Measurements from ENCODE around the gene NTN1.
"Not testable (repeated sequence)": the region's sequence is repeated elsewhere in the genome, so short reads cannot be mapped to it uniquely, and the experiment has no call there.

The NTN1 gene

DNA sequence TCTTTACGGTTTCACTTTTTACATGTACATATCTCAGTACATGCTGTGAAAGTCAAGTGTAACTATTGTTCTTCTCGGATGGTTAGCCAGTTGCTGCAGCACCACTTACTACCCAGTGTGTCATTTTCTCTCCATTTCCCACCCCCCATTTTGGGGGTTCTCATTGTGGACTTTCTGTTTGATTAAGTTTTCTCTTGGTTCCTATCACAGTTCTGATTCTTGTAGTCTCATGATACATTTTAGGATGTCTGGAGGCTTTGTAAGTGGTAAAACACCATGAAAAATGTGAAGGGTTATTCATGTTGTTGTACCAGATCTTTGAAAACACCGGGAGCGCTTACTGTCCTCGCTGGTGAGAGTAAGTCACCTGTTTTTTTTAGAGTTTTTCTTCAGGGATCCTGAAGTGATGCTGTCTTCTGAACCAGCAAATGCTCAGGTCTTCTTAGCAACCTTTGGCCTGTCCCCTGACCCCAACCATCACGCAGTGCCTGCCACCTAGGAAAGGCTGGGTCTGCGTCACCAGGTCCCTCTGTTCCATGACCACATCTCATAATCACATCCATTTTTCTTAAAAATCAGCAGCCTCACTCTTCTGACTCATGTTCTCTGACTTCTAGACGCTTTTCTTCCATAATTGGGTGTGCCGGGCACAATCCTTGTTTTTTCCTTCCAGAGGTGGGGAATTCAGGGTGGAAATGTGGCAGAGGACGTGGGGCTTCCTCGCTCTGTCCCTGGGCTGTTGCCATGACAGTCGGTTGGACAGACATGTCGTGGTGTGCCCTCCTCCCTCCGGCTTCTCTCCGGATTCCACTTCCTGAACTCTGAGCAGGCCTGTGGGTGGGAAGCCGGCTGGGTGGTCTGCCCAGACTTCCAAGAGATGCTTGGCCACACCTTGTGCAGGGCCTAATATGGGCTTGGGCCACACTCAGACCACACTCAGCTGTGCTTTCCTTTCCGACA lies 102.6 kb downstream of the NTN1 start:
- DNase-seq (ENCODE audit: low read depth, low spot score): no peak

DNA sequence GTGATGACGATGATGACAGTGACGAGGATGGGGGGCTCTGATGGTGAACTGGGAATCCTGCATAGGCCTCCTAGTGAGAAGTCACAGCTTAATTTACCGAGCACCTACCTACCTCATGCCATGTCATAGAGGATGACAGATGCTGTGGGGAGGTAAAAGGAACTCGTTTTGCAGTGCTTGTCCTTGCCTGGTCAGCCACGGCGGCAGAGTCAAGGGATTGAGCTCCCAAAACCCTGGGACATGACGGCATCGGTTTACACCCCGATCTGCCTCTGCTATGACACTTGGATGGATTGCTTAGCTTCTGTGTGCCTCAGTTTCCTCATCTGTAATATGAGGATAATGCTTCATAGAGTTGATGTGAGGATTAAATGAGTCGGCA lies 103.2 kb downstream of the NTN1 start:
- DNase-seq (ENCODE audit: low read depth, low spot score): no peak

DNA sequence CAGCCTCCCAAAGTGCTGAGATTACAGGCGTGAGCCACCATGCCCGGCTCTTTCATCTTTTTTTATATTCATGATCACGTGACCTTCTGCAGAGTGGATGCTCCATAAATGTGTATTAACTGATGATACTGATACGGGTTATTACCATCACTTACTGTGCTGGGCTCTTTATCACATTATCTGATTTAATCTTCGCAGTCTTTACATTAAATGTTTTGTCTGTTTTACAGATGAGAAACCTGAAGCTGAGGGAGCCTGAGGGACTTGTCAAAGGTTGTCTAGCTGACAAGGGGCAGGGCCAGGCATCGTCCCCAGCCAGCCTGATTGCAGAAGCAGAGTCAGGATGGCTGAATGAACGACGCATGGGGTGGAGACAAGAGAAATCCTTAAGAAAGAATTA lies 104.4 kb downstream of the NTN1 start:
- DNase-seq (ENCODE audit: low read depth, low spot score): no peak

DNA sequence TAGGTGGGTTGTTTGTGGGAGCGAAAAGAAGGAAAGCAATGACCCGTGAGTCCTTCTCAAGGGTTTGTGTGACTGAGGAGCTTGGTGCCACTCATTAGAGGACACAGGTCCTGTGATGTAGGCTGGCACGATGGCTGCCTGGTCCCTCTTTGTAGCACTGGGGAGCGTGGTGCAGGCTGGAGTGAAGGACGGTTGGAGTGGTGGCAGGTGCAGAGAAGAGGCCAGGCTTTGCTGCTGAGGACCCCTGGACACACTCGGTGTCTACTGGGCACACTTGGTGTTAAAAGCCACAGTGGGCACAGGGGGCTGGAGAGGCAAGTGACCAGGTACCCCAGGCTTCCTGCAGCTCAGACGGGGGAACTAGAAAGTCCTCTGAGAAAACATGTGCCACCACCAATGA lies 106.0 kb downstream of the NTN1 start:
- no peak for DNase-seq (ENCODE audit: low read depth, low spot score)

DNA sequence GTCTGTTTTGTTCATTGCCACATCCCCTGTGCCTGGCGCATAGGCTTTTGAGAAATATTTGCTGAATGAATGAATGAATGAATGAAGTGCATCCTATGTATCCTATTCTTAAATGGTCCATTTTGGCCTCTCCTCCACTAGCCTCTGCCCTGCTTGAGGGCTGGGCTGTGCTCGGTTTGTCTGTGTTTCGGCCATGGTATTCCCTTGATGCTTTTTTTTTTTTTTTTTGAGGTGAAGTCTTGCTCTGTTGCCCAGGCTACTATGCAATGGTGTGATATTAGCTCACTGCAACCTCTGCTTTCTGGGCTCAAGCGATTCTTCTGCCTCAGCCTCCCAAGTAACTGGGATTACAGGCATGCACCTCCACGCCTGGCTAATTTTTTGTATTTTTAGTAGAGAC lies 110.1 kb downstream of the NTN1 start:
- DNase-seq (ENCODE audit: low read depth, low spot score): no peak

DNA sequence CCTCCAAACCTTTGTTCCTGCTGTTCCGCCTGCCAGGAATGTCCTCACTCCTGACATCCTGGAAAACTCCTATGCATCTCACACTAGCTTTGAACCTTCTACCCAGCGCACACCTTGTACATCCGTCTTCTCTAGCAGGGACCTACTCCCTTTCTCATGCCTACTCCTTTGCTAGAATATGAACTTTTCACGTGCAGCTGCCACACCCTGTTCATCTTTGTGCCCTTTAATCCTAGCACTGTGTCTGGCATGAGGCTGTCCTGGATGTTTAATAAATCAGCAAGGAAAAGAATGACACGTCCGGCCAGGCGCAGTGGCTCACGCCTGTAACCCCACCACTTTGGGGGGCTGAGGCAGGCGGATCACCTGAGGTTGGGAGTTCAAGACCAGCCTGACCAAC lies 111.0 kb downstream of the NTN1 start:
- no peak for DNase-seq (ENCODE audit: low read depth, low spot score)

DNA sequence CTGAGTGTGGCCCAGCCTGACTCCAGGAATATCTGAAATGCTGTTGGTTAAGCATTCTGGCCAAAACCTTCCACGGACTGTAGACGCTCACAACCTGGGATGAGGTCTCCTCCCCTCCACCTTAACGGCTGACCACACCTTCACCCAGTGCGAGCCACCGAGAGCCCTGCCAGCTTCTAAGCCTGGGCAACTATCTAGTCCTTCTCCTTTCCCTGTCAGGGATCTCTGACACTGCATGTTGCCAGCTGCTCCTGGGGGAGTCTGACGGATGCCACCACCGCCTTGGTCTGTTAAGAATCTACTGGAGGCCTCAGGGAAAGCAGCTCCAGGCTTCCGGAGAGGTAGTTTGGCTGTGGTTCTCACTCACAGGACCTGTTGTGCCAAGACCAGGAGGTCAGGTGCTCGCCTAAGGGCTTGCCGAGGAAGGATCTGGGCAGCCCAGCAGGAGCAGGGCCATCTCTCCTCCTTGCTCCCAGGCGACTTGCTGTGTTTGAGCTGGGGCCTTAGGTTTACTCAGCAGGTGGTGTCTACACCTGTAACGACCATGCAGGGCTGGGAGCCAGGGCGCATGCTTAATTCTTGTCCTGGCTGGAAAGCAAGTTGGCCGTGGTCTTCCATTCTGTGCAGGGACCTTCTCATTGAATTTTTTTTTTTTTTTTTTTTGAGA lies 111.8 kb downstream of the NTN1 start:
- DNase-seq (ENCODE audit: low read depth, low spot score): no peak

DNA sequence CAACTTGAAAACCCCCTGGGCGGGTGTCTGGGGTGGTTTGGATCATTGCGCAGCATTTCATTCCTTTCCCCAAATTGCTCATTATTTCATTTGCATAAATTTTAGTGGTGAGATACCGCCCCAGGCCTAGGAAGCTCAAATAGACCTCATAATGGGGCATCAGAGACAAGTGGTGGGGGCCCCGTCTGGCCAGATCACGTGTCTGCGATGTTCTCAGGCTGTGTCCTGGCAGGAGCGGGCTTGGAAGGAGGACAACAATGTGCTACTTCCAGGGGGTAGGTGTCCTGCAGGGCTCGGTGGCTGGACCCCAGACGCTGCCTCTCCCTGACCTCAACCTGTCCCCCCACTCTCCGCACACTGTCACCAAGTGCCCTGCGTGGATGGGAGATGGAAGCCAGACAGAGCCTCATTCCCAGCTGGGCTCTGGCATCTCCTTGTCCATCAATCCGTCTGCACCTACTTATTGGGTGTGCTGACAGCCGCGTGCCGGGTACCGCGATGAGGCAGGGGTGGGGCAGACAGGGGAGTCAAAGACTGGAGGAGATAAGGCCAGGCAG lies 116.9 kb downstream of the NTN1 start:
- no peak for DNase-seq (ENCODE audit: low read depth, low spot score)

DNA sequence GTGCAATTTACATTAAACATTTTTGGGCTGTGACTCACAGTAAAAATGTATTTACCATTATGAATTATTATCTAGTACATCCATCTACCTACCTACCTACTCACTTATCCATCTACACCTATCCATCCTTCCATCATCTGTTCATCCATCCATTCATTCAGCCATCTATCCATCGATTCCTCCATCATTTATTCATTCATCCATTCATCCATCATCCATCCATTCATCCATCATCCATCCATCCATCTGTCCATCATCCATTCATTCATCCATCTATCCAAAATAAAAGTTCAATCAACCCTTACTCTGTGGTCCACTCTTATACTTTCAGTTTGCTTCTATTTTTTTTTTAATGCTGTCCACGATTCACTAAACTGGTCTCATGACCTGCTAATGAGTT lies 118.4 kb downstream of the NTN1 start:
- DNase-seq (ENCODE audit: low read depth, low spot score): no peak

DNA sequence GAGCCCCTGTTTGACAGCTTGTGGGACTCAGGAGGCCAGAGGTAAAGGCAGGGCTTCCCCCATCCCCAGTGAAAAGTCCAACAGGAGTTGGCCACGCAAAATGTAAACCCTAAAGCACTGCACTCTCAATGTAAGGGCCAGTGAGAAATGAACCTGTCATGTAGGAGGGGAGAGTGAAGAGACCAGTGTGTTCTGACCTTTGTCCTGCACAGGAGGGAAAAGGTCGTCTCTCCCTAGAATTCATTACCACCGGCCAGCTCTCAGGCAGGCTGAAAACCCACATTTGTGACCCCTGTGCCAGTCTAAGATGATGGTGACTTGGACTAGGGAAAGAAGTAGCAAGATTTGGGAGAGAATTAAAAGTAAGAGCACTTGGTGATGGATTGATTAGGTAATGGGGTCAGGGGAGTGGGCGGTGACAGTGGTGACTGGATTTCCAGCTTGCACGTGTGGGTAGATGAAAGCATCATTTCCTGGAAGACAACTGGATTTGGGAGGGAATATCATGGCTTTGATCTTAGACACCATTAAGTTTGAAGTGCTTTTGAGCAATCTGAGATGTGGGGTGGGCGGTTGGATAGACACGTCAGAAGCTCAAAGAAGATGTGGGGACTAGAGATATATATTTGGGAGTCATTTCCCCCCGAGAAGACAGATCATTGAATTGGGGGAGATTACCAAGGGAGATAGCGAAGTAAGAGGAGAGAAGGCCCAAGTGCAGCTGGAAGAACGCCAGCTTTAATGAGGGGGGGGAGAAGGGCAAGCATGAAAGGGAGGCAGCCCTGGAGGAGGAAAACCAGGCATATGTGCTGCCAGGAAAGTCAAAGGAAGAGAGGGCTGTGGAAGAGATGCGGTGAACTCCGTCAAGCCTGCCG lies 119.5 kb downstream of the NTN1 start:
- DNase-seq (ENCODE audit: low read depth, low spot score): no peak

DNA sequence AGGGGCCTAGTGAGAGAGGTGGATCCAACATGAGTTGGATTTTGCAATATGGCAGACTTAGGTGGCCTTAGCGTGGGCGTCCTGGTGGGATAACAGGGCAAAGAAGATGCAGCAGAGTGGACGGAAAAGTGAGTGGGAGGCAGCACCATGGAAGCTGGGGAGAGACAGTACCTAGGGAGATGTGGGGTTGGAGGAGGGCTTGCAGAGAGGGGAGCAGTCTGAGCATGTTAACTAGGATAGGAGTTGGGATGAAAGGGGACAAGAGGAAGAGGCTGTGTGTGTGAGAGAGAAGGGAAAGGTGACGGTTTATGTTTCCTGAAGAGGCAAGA lies 120.1 kb downstream of the NTN1 start:
- no peak for DNase-seq (ENCODE audit: low read depth, low spot score)

DNA sequence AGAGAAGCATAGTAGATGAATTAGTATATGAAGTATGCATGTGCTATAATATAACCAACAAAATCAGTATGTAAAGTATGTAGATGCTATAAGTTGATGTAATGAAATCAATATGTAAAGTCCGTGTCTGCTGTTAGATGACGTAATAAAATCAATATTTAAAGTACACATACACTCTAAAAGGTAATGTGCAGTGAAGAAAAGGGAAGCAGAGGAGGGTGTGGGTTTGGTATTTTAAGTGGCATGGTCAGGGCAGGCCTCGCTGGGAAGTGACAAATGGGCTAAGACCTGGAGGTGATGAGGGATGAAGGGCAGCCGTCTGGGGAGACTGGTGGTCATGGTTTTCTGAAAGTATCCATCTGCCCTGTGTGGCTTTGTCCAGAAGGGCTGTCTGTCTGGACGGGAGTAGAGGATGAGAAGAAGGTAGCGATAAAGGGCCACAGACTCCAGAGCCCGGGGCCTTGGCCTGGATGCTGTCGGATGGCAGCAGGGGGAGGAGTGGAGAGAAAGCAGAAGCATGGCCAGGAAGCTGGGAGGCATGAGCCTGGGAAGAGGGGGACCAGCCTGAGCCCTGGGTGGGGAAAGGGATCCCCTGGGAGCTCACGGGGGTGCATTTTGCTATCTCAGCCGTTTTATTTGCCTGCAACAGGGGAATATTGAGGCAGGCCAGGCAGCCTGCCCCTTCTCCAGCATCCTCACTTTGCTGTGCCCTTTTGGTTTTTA lies 121.6 kb downstream of the NTN1 start:
- no peak for DNase-seq (ENCODE audit: low read depth, low spot score)

DNA sequence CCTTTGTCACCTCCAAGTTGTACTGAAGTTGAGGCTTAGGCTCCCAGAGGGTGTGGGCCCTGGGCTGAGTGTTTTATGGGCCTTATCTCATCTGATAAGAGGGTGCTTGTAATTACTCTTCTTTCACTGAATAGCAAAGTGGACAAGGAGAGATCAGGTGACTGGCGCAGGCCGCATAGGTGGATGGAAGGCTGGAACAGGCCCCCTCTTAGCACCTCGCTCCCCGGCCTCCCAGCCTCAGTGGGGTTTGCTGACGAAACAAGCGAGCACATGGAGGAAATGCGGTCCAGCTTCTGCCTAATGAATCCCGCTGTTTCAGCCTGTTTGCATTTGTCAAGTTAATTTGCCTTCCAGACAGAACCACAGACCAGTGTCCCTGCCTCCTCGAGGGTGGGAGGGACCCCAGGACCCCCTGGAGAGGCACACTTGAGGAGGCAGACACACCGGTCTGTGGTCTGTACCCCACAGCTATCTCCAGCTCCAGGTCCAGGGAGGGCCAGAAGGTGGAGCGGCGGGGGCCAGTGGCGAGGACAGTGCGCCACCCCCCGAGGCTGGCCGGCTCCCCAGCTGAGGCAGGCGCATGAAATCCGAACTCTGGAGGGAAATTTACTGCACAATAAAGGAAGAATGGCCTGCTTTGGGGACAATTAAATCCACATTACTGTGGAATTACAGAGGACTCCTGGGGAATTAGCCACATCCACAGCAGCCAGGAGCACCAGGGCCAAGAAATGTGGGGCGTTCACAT lies 123.4 kb downstream of the NTN1 start:
- DNase-seq (ENCODE audit: low read depth, low spot score): no peak

DNA sequence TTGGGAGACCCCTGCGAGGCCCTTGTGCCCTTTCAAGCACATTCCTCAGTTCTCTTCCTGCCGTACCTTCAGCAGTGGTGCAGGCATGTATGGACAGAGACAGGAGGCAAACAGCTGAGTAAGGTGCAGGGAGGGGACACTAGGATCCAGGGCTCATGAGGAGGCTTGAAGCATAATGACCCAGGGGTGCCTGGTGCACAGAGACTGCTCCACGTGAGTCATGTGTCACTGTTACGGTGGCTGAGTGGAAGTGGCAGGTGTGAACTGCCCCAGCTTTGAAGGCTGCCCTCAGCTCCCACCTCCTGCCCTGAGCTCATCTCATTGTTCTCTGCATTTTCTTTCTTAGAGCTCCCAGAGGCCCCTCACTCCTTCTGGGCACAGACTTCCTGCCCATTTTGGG lies 124.8 kb downstream of the NTN1 start:
- no peak for DNase-seq (ENCODE audit: low read depth, low spot score)

DNA sequence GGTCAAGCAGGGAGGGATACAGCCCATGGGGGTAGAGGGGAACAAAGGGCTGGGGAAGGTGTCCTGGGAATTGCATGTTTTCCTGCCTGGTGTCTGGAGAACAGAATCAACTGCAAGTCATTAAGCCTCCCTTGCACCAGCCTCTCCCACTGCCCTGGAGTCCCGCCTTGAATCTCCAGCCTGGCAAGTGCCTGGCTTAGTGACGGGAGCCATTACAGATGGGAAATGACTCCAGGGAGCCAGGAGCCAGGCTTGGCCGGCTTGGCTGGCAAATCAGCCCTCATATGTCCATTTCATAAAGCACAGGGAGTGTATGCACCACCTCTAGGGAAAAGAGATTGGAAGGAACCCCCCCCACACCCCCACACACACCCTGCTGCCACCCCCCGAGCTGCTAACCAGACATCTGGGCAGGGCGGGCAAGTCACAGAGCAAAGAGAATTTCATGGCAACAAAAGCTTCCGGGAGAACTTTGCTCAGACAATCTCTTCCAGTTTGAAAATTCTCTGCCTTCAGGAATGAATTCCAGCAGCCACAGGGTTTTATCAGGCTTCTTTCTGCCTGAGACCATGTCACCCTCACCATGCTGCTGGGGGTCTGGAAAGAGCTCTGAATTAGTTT lies 127.7 kb downstream of the NTN1 start:
- no peak for DNase-seq (ENCODE audit: low read depth, low spot score)

DNA sequence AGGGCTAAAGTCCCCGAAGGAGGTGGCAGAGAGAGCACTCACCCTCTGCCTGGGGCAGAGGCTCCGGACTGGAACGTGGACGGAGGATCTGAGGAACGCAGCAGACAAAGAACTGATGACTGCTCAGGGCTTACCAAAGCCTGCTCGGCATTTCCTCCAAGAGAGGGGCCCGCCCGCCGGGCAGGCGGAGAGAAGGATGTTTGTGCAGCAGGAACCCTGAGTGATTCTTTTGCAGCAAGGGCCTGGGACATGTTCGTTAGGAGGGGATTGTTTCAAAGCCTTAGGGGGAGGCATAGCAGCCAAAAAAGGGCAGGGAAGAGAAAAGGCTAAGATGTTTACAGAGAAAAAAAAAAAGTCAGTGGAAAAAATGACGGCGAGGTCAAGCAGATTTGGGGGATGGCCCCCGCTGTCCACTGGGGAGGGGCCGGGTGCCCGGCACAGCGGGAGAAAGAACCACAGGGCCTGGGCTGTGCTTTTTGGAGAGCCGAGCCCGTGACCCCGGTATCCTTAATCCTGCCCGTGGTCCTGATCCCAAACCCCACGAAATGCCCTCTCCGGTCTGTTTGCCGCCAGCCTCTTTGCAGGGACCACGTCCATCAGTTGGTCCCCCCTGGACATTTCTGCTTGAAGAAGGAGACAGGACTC lies 129.3 kb downstream of the NTN1 start:
- no peak for DNase-seq (ENCODE audit: low read depth, low spot score)

DNA sequence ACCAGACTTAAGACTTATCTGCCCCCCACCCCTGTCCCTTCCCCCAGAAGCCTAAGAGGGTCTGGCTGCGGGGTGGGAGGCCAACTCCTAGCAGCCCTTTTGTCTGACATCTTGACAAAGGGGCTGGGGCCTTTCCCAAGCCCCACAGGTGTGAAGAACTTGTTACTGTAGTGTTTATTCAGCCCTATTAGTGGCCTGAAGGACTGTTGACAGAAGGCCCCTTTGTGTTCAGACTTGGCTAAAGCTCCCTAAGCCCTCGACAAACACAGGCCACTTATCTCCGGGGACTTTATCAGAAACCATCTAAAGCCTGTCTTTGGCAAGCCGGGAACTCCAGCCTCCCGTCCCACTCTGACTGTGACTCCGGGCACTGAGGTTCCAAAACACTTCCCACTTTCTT lies 129.8 kb downstream of the NTN1 start:
- no peak for DNase-seq (ENCODE audit: low read depth, low spot score)

DNA sequence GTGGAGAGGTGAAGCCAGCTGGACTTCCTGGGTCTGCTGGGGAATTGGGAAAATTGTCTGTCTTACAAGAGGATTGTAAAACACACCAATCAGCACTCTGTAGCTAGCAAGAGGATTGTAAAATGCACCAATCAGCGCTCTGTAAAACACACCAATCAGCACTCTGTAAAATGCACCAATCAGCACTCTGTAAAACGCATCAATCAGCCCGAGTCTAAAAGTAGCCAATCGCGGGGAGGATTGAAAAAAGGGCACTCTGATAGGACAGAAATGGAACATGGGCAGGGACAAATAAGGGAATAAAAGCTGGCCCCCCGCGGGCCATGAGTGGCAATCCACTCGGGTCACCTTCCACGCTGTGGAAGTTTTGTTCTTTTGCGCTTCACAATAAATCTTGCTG lies 130.4 kb downstream of the NTN1 start:
- not testable (repeated sequence) for DNase-seq (ENCODE audit: low read depth, low spot score)

DNA sequence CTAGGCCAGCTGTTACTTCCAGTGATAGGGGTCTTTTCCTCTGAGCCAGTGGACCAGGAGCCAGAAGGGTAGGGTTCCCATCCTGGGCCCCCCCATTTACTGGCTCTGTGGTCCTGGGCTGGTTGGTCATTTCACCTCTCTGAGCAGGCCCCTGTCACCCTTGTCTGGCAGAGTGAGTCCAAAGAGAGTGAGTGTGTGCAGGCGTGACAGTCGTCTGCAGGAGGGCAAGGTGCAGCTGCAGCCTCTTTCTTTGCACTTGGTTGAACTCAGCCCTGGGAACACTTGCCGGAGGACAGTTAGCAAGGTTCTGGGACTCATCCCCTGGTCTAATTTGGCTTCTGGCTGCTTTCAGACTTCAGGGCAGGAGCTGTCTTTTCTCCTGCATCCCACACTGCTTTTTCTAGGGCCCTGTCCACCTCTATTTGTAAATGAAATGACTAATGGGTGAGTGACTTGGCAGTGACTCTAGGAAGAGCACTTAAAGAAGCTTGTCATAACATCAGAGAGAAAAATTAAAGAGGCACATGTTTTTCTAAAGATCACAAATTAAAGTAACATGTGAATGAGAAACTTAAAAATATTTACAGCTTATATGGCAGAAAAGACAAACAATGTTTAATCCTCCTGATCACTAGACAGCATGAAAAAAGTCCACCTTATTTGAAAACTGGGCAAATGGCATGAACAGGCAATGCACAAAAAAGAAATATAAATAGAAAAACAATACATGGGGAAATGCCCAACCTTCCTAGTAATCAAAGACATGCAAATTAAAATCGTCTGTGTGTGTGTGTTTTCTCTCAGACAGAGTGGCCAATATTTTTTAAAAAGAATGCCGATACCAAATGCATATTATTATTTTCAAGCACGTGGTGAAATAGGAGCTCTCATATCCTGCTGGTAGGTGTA lies 137.5 kb downstream of the NTN1 start:
- DNase-seq (ENCODE audit: low read depth, low spot score): no peak

All from activated naive CD8-positive, alpha-beta T cell treated with anti-CD3 and anti-CD28 coated beads, Interleukin-2, amount 50 U/mL, for 16 hours (primary cell).